Bronchial epithelial cell (primary cell): ENCODE data around the gene FAM98C. TPM values are rescaled to one million over a fixed set of nuclear protein-coding genes. Genes with fewer than 3 reads are reported as not detected.
"Not testable (repeated sequence)": the region's sequence is repeated elsewhere in the genome, so short reads cannot be mapped to it uniquely, and the experiment has no call there.

ENCODE experiments used
- DNase-seq: peaks from one replicate; pipeline ENCODE4 v3.0.0-alpha.2; 2010; ENCODE audit warnings: low read depth
- FAIRE-seq: peaks from 2 replicates; lab custom pipeline; 2011; peaks lifted over from hg19 to GRCh38; lab: Jason Lieb, UNC
- H3K27me3 ChIP-seq: 2 replicates; pipeline ENCODE4 v1.5.1; 2011; ENCODE audit warnings: low read length; ENCODE audit not compliant: control insufficient read depth, insufficient read depth
- H3K36me3 ChIP-seq: 2 replicates; pipeline ENCODE4 v1.5.1; 2011; ENCODE audit warnings: low read length; ENCODE audit not compliant: control insufficient read depth, insufficient read depth
- H3K4me3 ChIP-seq: 2 replicates; pipeline ENCODE4 v1.5.1; 2011; ENCODE audit warnings: mild to moderate bottlenecking, low read depth, low read length, control low read depth
- CTCF ChIP-seq: IDR thresholded peaks from 2 replicates; pipeline ENCODE4 v1.5.1; 2011; ENCODE audit warnings: mild to moderate bottlenecking, moderate library complexity, low read length, control low read depth, inconsistent platforms; ENCODE audit not compliant: insufficient read depth, severe bottlenecking
- total RNA-seq: library from RNA; depleted of rRNA; stranded (reverse); fragments of >200 nt; gene quantifications from 2 replicates; pipeline ENCODE4 v1.2.1, GENCODE V29; 2014

FAM98C gene
- total RNA-seq, 1 donor from 2014 or later: 15.0 TPM

- TF ChIP-seq CTCF: no peak
- FAIRE-seq: no peak
- Histone ChIP-seq H3K27me3 (no peaks in the 10 kb centered on the region), H3K4me3 (no peak overlapping the region), H3K36me3 (no peaks in the 10 kb centered on the region)
- DNase-seq: no peak
Observed at GRCh38 chr19:38424272-38424671, 21.4 kb downstream of the FAM98C start.

GRCh38 chr19:38425222-38425809 lies 22.4 kb downstream of the FAM98C start:
- no peak for FAIRE-seq
- TF ChIP-seq CTCF: no peak
- no peak for DNase-seq
- no peaks in the 10 kb centered on the region for H3K36me3 ChIP-seq
- no peak overlapping the region for H3K4me3 ChIP-seq
- no peaks in the 10 kb centered on the region for H3K27me3 ChIP-seq

GRCh38 chr19:38425810-38426466 lies 23.0 kb downstream of the FAM98C start, which contains the start of gene RASGRP4:
Gene RASGRP4, minus strand, starts transcription at chr19:38426219. Its CDS starts 128 bp downstream, at chr19:38426091.
- no peak for DNase-seq
- H3K4me3 ChIP-seq: no peak within 1 kb of the TSS
- TF ChIP-seq CTCF: no peak
- H3K27me3 ChIP-seq: no peaks in the 10 kb centered on the region
- no peaks in the 10 kb centered on the region for H3K36me3 ChIP-seq
- FAIRE-seq: no peak

GRCh38 chr19:38427035-38427677 lies 24.3 kb downstream of the FAM98C start:
- not testable (repeated sequence) for DNase-seq, H3K27me3 ChIP-seq, FAIRE-seq, H3K4me3 ChIP-seq, H3K36me3 ChIP-seq

GRCh38 chr19:38429055-38429810 lies 26.3 kb downstream of the FAM98C start:
- Histone ChIP-seq H3K27me3 (peaks cover 4% of the 10 kb centered on the region), H3K4me3 (no peak overlapping the region), H3K36me3 (no peaks in the 10 kb centered on the region)
- DNase-seq (no peak), FAIRE-seq (no peak)
- no peak for TF ChIP-seq CTCF

GRCh38 chr19:38429811-38430156 lies 26.9 kb downstream of the FAM98C start:
- no peak for FAIRE-seq
- no peak for TF ChIP-seq CTCF

More at GRCh38 chr19:38429811-38430156, 26.9 kb downstream of the FAM98C start:
- peaks cover 4% of the 10 kb centered on the region for H3K27me3 ChIP-seq
- no peaks in the 10 kb centered on the region for H3K36me3 ChIP-seq
- DNase-seq: no peak
- no peak overlapping the region for H3K4me3 ChIP-seq
